ENCODE results near the gene FOXP1. TPM values are rescaled to one million over a fixed set of nuclear protein-coding genes. Genes with fewer than 3 reads are reported as not detected.

The FOXP1 gene
- total RNA-seq, 1 experiment from 2014 or later, result 75.3 TPM

GRCh38 chr3:71492974-71493771 is 90.4 kb downstream of the FOXP1 start:
- no peak for TF ChIP-seq CTCF (conservative IDR thresholded peaks at IDR 0.05)
- DNase-seq, result no peak
- H4K8ac ChIP-seq (replicated peaks; ENCODE audit: insufficient read length, low read depth, low read length), result no peak overlapping the region
- H3K4ac ChIP-seq (ENCODE audit: low read depth, low read length), result no peak overlapping the region
- H4K5ac ChIP-seq (ENCODE audit: insufficient read length, low read depth, low read length), result no peak overlapping the region
- Mint-ChIP-seq H3K27ac (no peak overlapping the region), H3K27me3 (ENCODE audit: low read depth) (no peaks in the 10 kb centered on the region), H3K36me3 (ENCODE audit: insufficient read depth in 1 of 3, low read depth in 3 of 3) (peaks cover 19 to 31% (median 25%) of the 10 kb centered on the region in 3 experiments), H3K4me1 (peaks cover 46 to 49% of the 10 kb centered on the region in 2 experiments), H3K4me3 (no peak overlapping the region), H3K9me3 (peaks cover 5 to 12% of the 10 kb centered on the region in 2 experiments)
- H3K79me2 ChIP-seq (ENCODE audit: insufficient read depth, low read length), result no peaks in the 10 kb centered on the region
- H3K9me3 ChIP-seq (ENCODE audit: control insufficient read depth, low read depth, low read length), result no peaks in the 10 kb centered on the region
- H3K27ac ChIP-seq (ENCODE audit: insufficient read length, low read depth, low read length), result no peak overlapping the region
- no peak overlapping the region for H3K14ac ChIP-seq (ENCODE audit: insufficient read depth, low read length)
- H3K23me2 ChIP-seq (ENCODE audit: insufficient read length, low read depth, low read length, poor library complexity, severe bottlenecking), result no peaks in the 10 kb centered on the region
- H4K91ac ChIP-seq (ENCODE audit: insufficient read length, low read depth, low read length), result no peak overlapping the region
- H3T11ph ChIP-seq (ENCODE audit: low read length), result no peak overlapping the region
- no CpG with 5 or more reads among the region's 9 CpGs for WGBS (ENCODE audit: extremely low coverage, insufficient read length, low lambda C conversion rate)
- H2BK20ac ChIP-seq (ENCODE audit: low read depth, low read length, poor library complexity, severe bottlenecking), result no peak overlapping the region
- H4K20me1 ChIP-seq (ENCODE audit: control insufficient read depth, insufficient read depth, insufficient read length), result no peaks in the 10 kb centered on the region
- H2BK120ac ChIP-seq (ENCODE audit: low read depth, low read length, poor library complexity, severe bottlenecking), result no peak overlapping the region
- H3K18ac ChIP-seq (ENCODE audit: insufficient read length, low read depth, low read length), result no peak overlapping the region
- peaks cover 16% of the 10 kb centered on the region; the same call in 1 of the 2 replicates for H3K4me1 ChIP-seq (ENCODE audit: insufficient read depth, low read length)
- no peak overlapping the region for H2BK5ac ChIP-seq (ENCODE audit: insufficient read length, low read length)
- no peak overlapping the region for H3K4me2 ChIP-seq (ENCODE audit: insufficient read depth, insufficient read length, low read length)
- no peak overlapping the region for H2AK5ac ChIP-seq (ENCODE audit: insufficient read length, low read length)
- no peak overlapping the region for H2BK12ac ChIP-seq (ENCODE audit: insufficient read length, low read depth, low read length)
- H3K56ac ChIP-seq (ENCODE audit: insufficient read length, low read depth, low read length), result no peak overlapping the region
- no peak overlapping the region for H3K23ac ChIP-seq (ENCODE audit: insufficient read length, low read depth, low read length)
- H2BK15ac ChIP-seq (ENCODE audit: low read depth, low read length), result no peak overlapping the region
- H3K9ac ChIP-seq (ENCODE audit: extremely low read depth, insufficient read length, low read length), result no peak overlapping the region
- no peak overlapping the region for H2AFZ ChIP-seq (ENCODE audit: low read length)
- H3K27me3 ChIP-seq (ENCODE audit: insufficient read depth, low read length), result no peaks in the 10 kb centered on the region
- no peaks in the 10 kb centered on the region for H3K79me1 ChIP-seq (ENCODE audit: insufficient read depth, low read depth, low read length, poor library complexity, severe bottlenecking)

All from H9 (cell line).